H1 (cell line): Measurements from ENCODE around the gene GRB7. TPM values are rescaled to one million over a fixed set of nuclear protein-coding genes. Genes with fewer than 3 reads are reported as not detected.

ENCODE experiments used
- CTCF ChIA-PET: fragments of 300-600 bp; sonication (Branson Sonifier 250); formaldehyde crosslinking; loops from one replicate; lab custom pipeline; 2021; ENCODE audit not compliant: partially characterized antibody; lab: Charles Lee
- POLR2A ChIA-PET: fragments of 300-600 bp; sonication (Branson Sonifier 250); formaldehyde crosslinking; loops from one replicate; lab custom pipeline; 2021; ENCODE audit warnings: inconsistent platforms; ENCODE audit not compliant: partially characterized antibody; lab: Charles Lee
- DNase-seq, 2 experiments: peaks; one replicate each; pipeline versions ENCODE4 v3.0.0 to v3.0.0-alpha.2; 2010 to 2022; ENCODE audit warnings: low spot score in 2 of 2, low read depth in 1 of 2, mixed read lengths in 1 of 2
- FAIRE-seq: peaks from 2 replicates; lab custom pipeline; 2011; peaks lifted over from hg19 to GRCh38; lab: Jason Lieb, UNC
- H2AFZ ChIP-seq: 2 replicates; pipeline ENCODE4 v1.8.1; 2012; ENCODE audit warnings: low read length, inconsistent platforms
- H2AK5ac ChIP-seq: 2 replicates; pipeline ENCODE4 v1.6.1; 2013; ENCODE audit warnings: low read depth, low read length
- H2BK120ac ChIP-seq: replicated peaks from 2 replicates; pipeline ENCODE3; 2013; ENCODE audit warnings: low read depth, low read length, inconsistent platforms
- H2BK12ac ChIP-seq: 2 replicates; pipeline ENCODE4 v1.6.1; 2013; ENCODE audit warnings: low read depth, low read length
- H2BK15ac ChIP-seq: 2 replicates; pipeline ENCODE4 v1.6.1; 2013; ENCODE audit warnings: low read length
- H2BK20ac ChIP-seq: 2 replicates; pipeline ENCODE4 v1.6.1; 2013; ENCODE audit warnings: low read length
- H2BK5ac ChIP-seq: 2 replicates; pipeline ENCODE4 v1.6.1; 2013; ENCODE audit warnings: low read depth, low read length
- H3K14ac ChIP-seq: 2 replicates; pipeline ENCODE4 v1.6.1; 2013; ENCODE audit warnings: inconsistent platforms; ENCODE audit not compliant: insufficient read length
- H3K18ac ChIP-seq: 2 replicates; pipeline ENCODE4 v1.6.1; 2013; ENCODE audit warnings: low read length; ENCODE audit errors: extremely low read depth
- H3K23ac ChIP-seq: 2 replicates; pipeline ENCODE4 v1.6.1; 2013; ENCODE audit warnings: inconsistent platforms; ENCODE audit not compliant: insufficient read length
- H3K23me2 ChIP-seq: 2 replicates; pipeline ENCODE4 v1.6.1; 2013; ENCODE audit warnings: low read depth, low read length
- H3K27ac ChIP-seq: 2 replicates; pipeline ENCODE4 v1.6.1; 2011; ENCODE audit warnings: low read depth, low read length, inconsistent platforms
- H3K27me3 ChIP-seq, 4 experiments: replicated peaks in 1 of 4; 1 replicate in 1 of 4; 2 replicates in 3 of 4; pipeline versions ENCODE4 v1.6.1 to v1.8.1; 2011 to 2013; ENCODE audit warnings: low read length in 3 of 4, mild to moderate bottlenecking in 3 of 4, inconsistent platforms in 2 of 4, mixed read lengths in 2 of 4, moderate library complexity in 1 of 4; ENCODE audit not compliant: control insufficient read depth in 3 of 4, insufficient read depth in 3 of 4; ENCODE audit errors: extremely low read depth in 1 of 4
- H3K36me3 ChIP-seq, 4 experiments: 2 replicates each; pipeline versions ENCODE4 v1.6.1 to v1.8.1; 2011 to 2013; ENCODE audit warnings: mild to moderate bottlenecking in 4 of 4, low read length in 3 of 4, moderate library complexity in 2 of 4, control low read depth in 1 of 4, inconsistent platforms in 1 of 4; ENCODE audit not compliant: insufficient read depth in 4 of 4, control insufficient read depth in 2 of 4
- H3K4ac ChIP-seq: replicated peaks from 2 replicates; pipeline ENCODE3; 2013; ENCODE audit warnings: low read length, low read depth, mixed read lengths, inconsistent platforms; ENCODE audit not compliant: insufficient read length
- H3K4me1 ChIP-seq, 4 experiments: replicated peaks in 1 of 4; 1 replicate in 1 of 4; 2 replicates in 3 of 4; pipeline versions ENCODE4 v1.6.1 to v1.8.1; 2011 to 2013; ENCODE audit warnings: low read length in 3 of 4, inconsistent platforms in 2 of 4, mixed read lengths in 1 of 4; ENCODE audit not compliant: insufficient read depth in 4 of 4, control insufficient read depth in 3 of 4
- H3K4me2 ChIP-seq, 2 experiments: 2 replicates each; pipeline versions ENCODE4 v1.6.1 to v1.8.1; 2011 to 2013; ENCODE audit warnings: low read depth in 2 of 2, low read length in 2 of 2, control low read depth in 1 of 2, inconsistent platforms in 1 of 2, mild to moderate bottlenecking in 1 of 2; ENCODE audit not compliant: insufficient read depth in 1 of 2
- H3K4me3 ChIP-seq, 4 experiments: fragments of 200-600, 300-600 bp in 1 of 4; sonication (generic), shearing (Covaris generic), sonication (Bioruptor Twin) in 1 of 4; 2 replicates each; pipeline versions ENCODE4 v1.5.1 to v1.8.1; 2011 to 2016; ENCODE audit warnings: low read length in 4 of 4, low read depth in 3 of 4, control low read depth in 2 of 4, inconsistent platforms in 2 of 4, mild to moderate bottlenecking in 2 of 4, mixed read lengths in 1 of 4, moderate library complexity in 1 of 4; ENCODE audit not compliant: insufficient read depth in 2 of 4; ENCODE audit errors: extremely low read depth in 1 of 4
- H3K56ac ChIP-seq: replicated peaks from 2 replicates; pipeline ENCODE3; 2013; ENCODE audit warnings: low read depth, mild to moderate bottlenecking, mixed read lengths, low read length, inconsistent platforms; ENCODE audit not compliant: insufficient read length
- H3K79me1 ChIP-seq: 2 replicates; pipeline ENCODE4 v1.6.1; 2013; ENCODE audit warnings: low read depth, low read length, control low read depth
- H3K79me2 ChIP-seq, 2 experiments: 2 replicates each; pipeline versions ENCODE4 v1.6.1 to v1.8.1; 2012 to 2013; ENCODE audit warnings: low read length in 2 of 2, mild to moderate bottlenecking in 2 of 2, inconsistent platforms in 1 of 2; ENCODE audit not compliant: insufficient read depth in 2 of 2, control insufficient read depth in 1 of 2
- H3K9ac ChIP-seq, 4 experiments: replicated peaks in 1 of 4; 1 replicate in 1 of 4; 2 replicates in 3 of 4; pipeline versions ENCODE4 v1.6.1 to v1.8.1; 2011 to 2013; ENCODE audit warnings: low read depth in 3 of 4, low read length in 3 of 4, control low read depth in 2 of 4, mild to moderate bottlenecking in 2 of 4, moderate library complexity in 2 of 4, inconsistent platforms in 1 of 4; ENCODE audit errors: extremely low read depth in 1 of 4
- H3K9me3 ChIP-seq, 2 experiments: 2 replicates each; pipeline versions ENCODE4 v1.6.1 to v1.8.1; 2012 to 2013; ENCODE audit warnings: mild to moderate bottlenecking in 2 of 2, moderate library complexity in 2 of 2, control low read depth in 1 of 2, inconsistent platforms in 1 of 2, low read depth in 1 of 2, low read length in 1 of 2, mixed read lengths in 1 of 2; ENCODE audit not compliant: insufficient read depth in 2 of 2
- H4K20me1 ChIP-seq, 2 experiments: replicated peaks in 1 of 2; 2 replicates each; pipeline versions ENCODE3 to v1.8.1; 2011 to 2013; ENCODE audit warnings: inconsistent platforms in 2 of 2, low read length in 2 of 2, mild to moderate bottlenecking in 1 of 2; ENCODE audit not compliant: insufficient read depth in 2 of 2, control insufficient read depth in 1 of 2
- H4K5ac ChIP-seq: 2 replicates; pipeline ENCODE4 v1.6.1; 2013; ENCODE audit warnings: low read length, low read depth, mixed read lengths, inconsistent platforms; ENCODE audit not compliant: insufficient read length
- H4K8ac ChIP-seq: 2 replicates; pipeline ENCODE4 v1.8.0; 2013; ENCODE audit warnings: mild to moderate bottlenecking, moderate library complexity, low read length, inconsistent platforms; ENCODE audit not compliant: insufficient read depth; ENCODE audit errors: extremely low read depth
- H4K91ac ChIP-seq: replicated peaks from 2 replicates; pipeline ENCODE3; 2013; ENCODE audit warnings: low read length, mixed read lengths, inconsistent platforms; ENCODE audit not compliant: insufficient read length
- CBX5 ChIP-seq: fragments of 300-800, 300-1000 bp; sonication (generic); IDR thresholded peaks from 2 replicates; pipeline ENCODE4 v1.7.1; 2016; ENCODE audit warnings: antibody characterized with exemption, low read length, low read depth
- CHD2 ChIP-seq: IDR thresholded peaks from 2 replicates; pipeline ENCODE4 v1.6.1; 2012; ENCODE audit warnings: low read length, improper control_type of control experiment
- EGR1 ChIP-seq: IDR thresholded peaks from 2 replicates; pipeline ENCODE4 v1.6.1; 2011; ENCODE audit warnings: low read depth, low read length, borderline replicate concordance
- EP300 ChIP-seq, 2 experiments: IDR thresholded peaks; 1 replicate in 1 of 2; 2 replicates in 1 of 2; pipeline ENCODE4 v1.6.1; 2011 to 2012; ENCODE audit warnings: low read depth in 2 of 2, low read length in 2 of 2, mild to moderate bottlenecking in 2 of 2, borderline replicate concordance in 1 of 2, inconsistent platforms in 1 of 2, moderate library complexity in 1 of 2
- FOSL1 ChIP-seq: IDR thresholded peaks from 2 replicates; pipeline ENCODE4 v1.6.1; 2011; ENCODE audit warnings: mild to moderate bottlenecking, low read depth, low read length, moderate library complexity; ENCODE audit not compliant: insufficient read depth
- JUN ChIP-seq: IDR thresholded peaks from 2 replicates; pipeline ENCODE4 v1.6.1; 2011; ENCODE audit warnings: low read depth, mild to moderate bottlenecking, improper control_type of control experiment, low read length
- POLR2A ChIP-seq, 2 experiments: IDR thresholded peaks; 1 replicate in 1 of 2; 2 replicates in 1 of 2; pipeline ENCODE4 v1.6.1; 2011; ENCODE audit warnings: low read depth in 2 of 2, low read length in 2 of 2, mild to moderate bottlenecking in 2 of 2; ENCODE audit errors: control extremely low read depth in 1 of 2
- POLR2AphosphoS5 ChIP-seq: IDR thresholded peaks from 2 replicates; pipeline ENCODE4 v1.6.1; 2011; ENCODE audit warnings: low read depth, low read length
- RFX5 ChIP-seq: IDR thresholded peaks from 2 replicates; pipeline ENCODE4 v1.6.1; 2011; ENCODE audit warnings: low read depth, low read length, improper control_type of control experiment, borderline replicate concordance
- SAP30 ChIP-seq: fragments of 300-600 bp; sonication (generic); IDR thresholded peaks from 2 replicates; pipeline ENCODE4 v1.7.1; 2012; ENCODE audit warnings: low read length, moderate library complexity, mild to moderate bottlenecking, inconsistent platforms; ENCODE audit not compliant: insufficient read depth, insufficient replicate concordance
- SIRT6 ChIP-seq: IDR thresholded peaks from one replicate; pipeline ENCODE4 v1.7.1; 2012; ENCODE audit warnings: low read length, inconsistent platforms
- SP2 ChIP-seq: IDR thresholded peaks from 2 replicates; pipeline ENCODE4 v1.6.1; 2012; ENCODE audit warnings: mild to moderate bottlenecking, low read length, inconsistent platforms
- ZNF274 ChIP-seq: IDR thresholded peaks from 2 replicates; pipeline ENCODE4 v1.7.0; 2012; ENCODE audit warnings: low read length, borderline replicate concordance; ENCODE audit errors: extremely low read depth
- WGBS, 2 experiments: shearing (Covaris generic) in 1 of 2; methylation state at CpG; one replicate each; pipeline versions ENCODE4 v1.1.6 to v1.1.7; 2013 to 2015; ENCODE audit warnings: low lambda C conversion rate in 2 of 2, mixed read lengths in 2 of 2, inconsistent platforms in 1 of 2, low coverage in 1 of 2, missing lambda C conversion rate in 1 of 2; ENCODE audit not compliant: insufficient replicate concordance in 2 of 2, insufficient coverage in 1 of 2, insufficient read length in 1 of 2; ENCODE audit errors: extremely low coverage in 1 of 2, missing lambda C conversion rate in 1 of 2; 5-methylcytosine and 5-hydroxymethylcytosine counted together
- polyA plus RNA-seq, 7 experiments: library from polyadenylated mRNA; depleted of rRNA in 3 of 7; stranded (reverse) in 5 of 7; unstranded in 2 of 7; fragments of >200 nt in 5 of 7; fragments of 200-250 nt in 2 of 7; gene quantifications; 1 replicate in 5 of 7; 2 replicates in 1 of 7; 4 replicates in 1 of 7; pipeline versions ENCODE4 v1.2.1 to v1.2.3, GENCODE V29; 2011 to 2013; ENCODE audit warnings: missing spikeins in 2 of 7, mixed read lengths in 2 of 7
- total RNA-seq: library from RNA; stranded (reverse); fragmentation: NEBNext Ultra II Directional; extraction: Animal tissue kit (Norgen Biotek cat#: 25700); gene quantifications from 2 replicates; pipeline ENCODE4 v1.2.1, GENCODE V29; 2021

Gene GRB7
- total and polyA plus RNA-seq, 2 of the 8 experiments (the other 6 are each of a cell fraction or from before 2014, with no cell fraction given), result 32.2 to 41.5 TPM

- Histone ChIP-seq H2BK5ac (no peak overlapping the region), H2AFZ (no peak overlapping the region), H3K4me2 (no peak overlapping the region), H4K8ac (no peak overlapping the region), H2BK120ac (no peak overlapping the region), H3K9ac (no peak overlapping the region), H3K18ac (no peak overlapping the region), H3K79me1 (no peaks in the 10 kb centered on the region; the same call in 1 of the 2 replicates), H3K14ac (no peak overlapping the region), H4K5ac (no peak overlapping the region), H3K23me2 (no peaks in the 10 kb centered on the region), H3K27me3 (no peaks in the 10 kb centered on the region), H3K4ac (no peak overlapping the region), H4K91ac (no peak overlapping the region), H3K36me3 (peaks cover 40 to 94% (median 76%) of the 10 kb centered on the region in 4 experiments), H3K56ac (no peak overlapping the region), H3K9me3 (no peaks in the 10 kb centered on the region), H2BK20ac (no peak overlapping the region), H3K27ac (no peak overlapping the region), H2BK12ac (peak overlapping the region; percentile 60; the same call in 1 of the 2 replicates), H3K4me1 (no peaks in the 10 kb centered on the region), H2BK15ac (no peak overlapping the region), H3K79me2 (peaks cover 0 to 14% of the 10 kb centered on the region in 2 experiments; a peak in 2 of 4 replicates), H4K20me1 (peaks cover 13 to 19% of the 10 kb centered on the region in 2 experiments), H3K23ac (no peak overlapping the region), H2AK5ac (no peak overlapping the region), H3K4me3 (no peak overlapping the region)
- 95% methylated on average over 4 of the region's 4 CpGs; no CpG with 5 or more reads in 1 of the 2 experiments for WGBS, 2 experiments
- TF ChIP-seq SP2 (no peak), EP300 (IDR thresholded peaks at IDR 0.05; ENCODE audit: borderline replicate concordance in 1 of 2, low read depth in 2 of 2, low read length in 2 of 2) (no peak), EGR1 (no peak), POLR2A (IDR thresholded peaks at IDR 0.05; ENCODE audit: control extremely low read depth in 1 of 2, low read depth in 2 of 2, low read length in 2 of 2) (no peak), RFX5 (no peak), JUN (no peak), CBX5 (no peak), SAP30 (no peak), ZNF274 (no peak), SIRT6 (no peak), FOSL1 (no peak), POLR2AphosphoS5 (no peak), CHD2 (no peak)
- no peak for DNase-seq
- ChIA-PET POLR2A (interaction anchor here (0.7 to 4.5 kb wide), 7 partner anchors 10 to 37 kb away, joined by 3 to 23 read pairs (median 4); partner anchors contain the start of gene ERBB2), CTCF (interaction anchor here (1.0 to 2.7 kb wide), 3 partner anchors 12 to 92 kb away, joined by 3 to 13 read pairs (median 4); partner anchors contain the start of gene MIEN1)
- FAIRE-seq, result no peak
Observed at GRCh38 chr17:39714234-39714633, 23.5 kb upstream of the GRB7 start.
